Measurements from ENCODE around the gene RAB44. TPM values are rescaled to one million over a fixed set of nuclear protein-coding genes. Genes with fewer than 3 reads are reported as not detected.

The RAB44 gene
- total RNA-seq, 2 donors from 2014 or later, result 0.14 to 0.45 TPM

- no peak for DNase-seq (ENCODE audit: low spot score)
- TF ChIP-seq POLR2A (IDR thresholded peaks at IDR 0.05) (no peak), POLR2AphosphoS5 (IDR thresholded peaks at IDR 0.05) (no peak), CTCF (IDR thresholded peaks at IDR 0.05) (no peak)
- H3K27ac ChIP-seq, result no peak overlapping the region
Observed at GRCh38 chr6:36668591-36668990, 29.0 kb upstream of the RAB44 start.

GRCh38 chr6:36669002-36669401, 28.6 kb upstream of the RAB44 start:
- Histone ChIP-seq H3K27me3 (replicated peaks; ENCODE audit: insufficient read depth) (no peaks in the 10 kb centered on the region), H3K9me3 (no peaks in the 10 kb centered on the region), H3K4me3 (no peak overlapping the region), H3K27ac (no peak overlapping the region), H3K36me3 (no peaks in the 10 kb centered on the region), H3K4me1 (replicated peaks) (no peaks in the 10 kb centered on the region)
- TF ChIP-seq CTCF (IDR thresholded peaks at IDR 0.05), result no peak
- no peak for TF ChIP-seq POLR2AphosphoS5 (IDR thresholded peaks at IDR 0.05)
- no peak for TF ChIP-seq POLR2A (IDR thresholded peaks at IDR 0.05)
- intact Hi-C loops (cut with DNase I), result no loop called here
- DNase-seq (ENCODE audit: low spot score), result no peak
- 85% methylated on average over 6 of the region's 6 CpGs for WGBS

More at GRCh38 chr6:36668591-36668990, 29.0 kb upstream of the RAB44 start:
- Histone ChIP-seq H3K4me3 (no peak overlapping the region), H3K36me3 (no peaks in the 10 kb centered on the region), H3K27me3 (replicated peaks; ENCODE audit: insufficient read depth) (no peaks in the 10 kb centered on the region), H3K9me3 (no peaks in the 10 kb centered on the region), H3K4me1 (replicated peaks) (no peaks in the 10 kb centered on the region)
- 81% methylated on average over 7 of the region's 7 CpGs for WGBS
- intact Hi-C loops (cut with DNase I), result no loop called here

GRCh38 chr6:36670271-36670670, 27.4 kb upstream of the RAB44 start:
- Histone ChIP-seq H3K4me3 (no peak overlapping the region), H3K36me3 (no peaks in the 10 kb centered on the region), H3K27ac (no peak overlapping the region), H3K4me1 (replicated peaks) (no peaks in the 10 kb centered on the region), H3K9me3 (no peaks in the 10 kb centered on the region), H3K27me3 (replicated peaks; ENCODE audit: insufficient read depth) (no peaks in the 10 kb centered on the region)
- intact Hi-C loops (cut with DNase I), result no loop called here
- DNase-seq (ENCODE audit: low spot score), result no peak
- no peak for TF ChIP-seq POLR2AphosphoS5 (IDR thresholded peaks at IDR 0.05)
- TF ChIP-seq CTCF (IDR thresholded peaks at IDR 0.05), result no peak
- no peak for TF ChIP-seq POLR2A (IDR thresholded peaks at IDR 0.05)
- 87% methylated on average over 7 of the region's 7 CpGs for WGBS

- Histone ChIP-seq H3K4me1 (replicated peaks) (no peaks in the 10 kb centered on the region), H3K27me3 (replicated peaks; ENCODE audit: insufficient read depth) (no peaks in the 10 kb centered on the region), H3K4me3 (no peak overlapping the region), H3K27ac (no peak overlapping the region), H3K9me3 (no peaks in the 10 kb centered on the region), H3K36me3 (no peaks in the 10 kb centered on the region)
- 66% methylated on average over 6 of the region's 6 CpGs for WGBS
- TF ChIP-seq POLR2A (IDR thresholded peaks at IDR 0.05) (no peak), CTCF (IDR thresholded peaks at IDR 0.05) (no peak), POLR2AphosphoS5 (IDR thresholded peaks at IDR 0.05) (no peak)
- no peak for DNase-seq (ENCODE audit: low spot score)
- intact Hi-C loops (cut with DNase I), result no loop called here
Observed at GRCh38 chr6:36671687-36672375, 25.8 kb upstream of the RAB44 start.

- H3K4me3 ChIP-seq, result no peak overlapping the region
- no peaks in the 10 kb centered on the region for H3K27me3 ChIP-seq (replicated peaks; ENCODE audit: insufficient read depth)
- intact Hi-C loops (cut with DNase I), result no loop called here
- no peak overlapping the region for H3K27ac ChIP-seq
- no peaks in the 10 kb centered on the region for H3K36me3 ChIP-seq
- TF ChIP-seq POLR2AphosphoS5 (IDR thresholded peaks at IDR 0.05), result no peak
- TF ChIP-seq POLR2A (IDR thresholded peaks at IDR 0.05), result no peak
- no peak for TF ChIP-seq CTCF (IDR thresholded peaks at IDR 0.05)
- 63% methylated on average over 10 of the region's 10 CpGs for WGBS
- DNase-seq (ENCODE audit: low spot score), result no peak
- H3K4me1 ChIP-seq (replicated peaks), result no peaks in the 10 kb centered on the region
- no peaks in the 10 kb centered on the region for H3K9me3 ChIP-seq
Observed at GRCh38 chr6:36673882-36674281, 23.7 kb upstream of the RAB44 start.

All from prostate gland (tissue), 2 donors.